CD4-positive, alpha-beta T cell treated with Interleukin-17A for 4 hours (primary cell): ENCODE measurements around the gene SUN3.
"Not testable (repeated sequence)": the region's sequence is repeated elsewhere in the genome, so short reads cannot be mapped to it uniquely, and the experiment has no call there.

Experiments
- DNase-seq: peaks from one replicate; pipeline ENCODE4 v3.0.0-alpha.2; 2020; ENCODE audit warnings: mixed read lengths

The SUN3 gene

DNA sequence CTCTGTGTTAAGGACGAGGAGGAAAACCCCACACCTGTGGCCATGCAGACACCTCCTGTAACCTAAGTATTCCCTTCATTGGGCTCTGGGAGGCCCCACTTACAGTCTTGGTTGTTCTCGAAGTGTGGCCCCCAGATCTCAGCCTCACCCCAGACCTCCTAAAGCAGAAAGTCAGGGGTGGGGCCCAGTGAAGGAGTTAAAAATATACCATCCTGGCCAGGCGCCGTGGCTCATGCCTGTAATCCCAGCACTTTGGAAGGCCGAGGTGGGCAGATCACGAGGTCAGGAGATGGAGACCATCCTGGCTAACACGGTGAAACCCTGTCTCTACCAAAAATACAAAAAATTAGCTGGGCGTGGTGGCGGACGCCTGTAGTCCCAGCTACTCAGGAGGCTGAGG, 86.3 kb downstream of the SUN3 start:
- DNase-seq = not testable (repeated sequence)

DNA sequence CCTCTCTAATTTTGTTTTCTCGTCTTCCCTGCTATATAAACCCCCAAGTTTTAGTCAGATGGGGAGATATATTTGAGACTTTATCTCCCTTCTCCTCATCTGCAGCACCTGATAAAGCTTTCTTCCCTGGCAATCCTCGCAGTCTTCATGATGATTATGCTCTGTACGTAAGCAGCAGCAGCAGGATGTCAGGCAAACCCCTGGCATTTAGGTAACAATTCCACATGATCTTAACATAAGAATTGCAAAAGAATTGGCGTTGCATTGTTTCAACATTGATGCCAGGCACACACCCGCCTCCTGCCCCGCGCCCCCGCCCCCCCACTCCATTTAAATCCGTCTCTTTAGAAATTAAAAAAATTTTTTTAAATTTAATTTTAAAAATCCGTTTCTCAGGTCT, 86.8 kb downstream of the SUN3 start:
- no peak for DNase-seq

DNA sequence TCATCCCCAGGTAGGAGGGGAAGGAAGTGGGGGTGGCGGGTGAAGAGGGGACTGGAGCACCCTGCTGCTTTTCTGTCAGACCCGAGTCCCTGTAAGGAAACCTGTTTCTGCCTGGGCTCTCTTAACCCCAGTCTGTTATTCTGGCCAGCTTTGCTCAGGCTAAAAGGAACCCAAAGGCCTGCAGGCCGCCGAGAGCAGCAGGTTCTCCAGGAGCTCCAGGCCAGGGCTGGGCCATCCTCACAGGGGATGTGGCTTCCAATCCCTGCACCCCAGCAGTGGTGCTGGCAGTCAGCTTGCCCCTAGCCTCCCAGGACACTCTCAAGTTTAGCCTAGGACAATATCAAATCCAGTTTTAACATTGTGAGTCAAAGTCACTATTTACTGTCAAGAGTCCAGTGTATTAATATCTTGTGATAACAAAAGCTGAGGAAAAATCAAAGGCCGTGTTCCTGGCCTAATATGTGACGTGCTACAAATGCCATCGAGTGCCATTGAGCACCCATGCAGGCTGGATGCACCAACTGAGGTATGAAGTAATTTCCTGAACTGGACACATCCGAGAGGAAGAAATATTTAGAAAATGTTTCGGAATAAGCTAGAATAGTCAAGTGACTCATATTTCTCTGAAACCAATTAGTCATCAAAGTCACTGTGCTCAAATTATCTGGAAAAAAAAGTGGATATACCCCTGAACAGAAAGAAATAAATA, 87.6 kb downstream of the SUN3 start:
- DNase-seq = no peak

DNA sequence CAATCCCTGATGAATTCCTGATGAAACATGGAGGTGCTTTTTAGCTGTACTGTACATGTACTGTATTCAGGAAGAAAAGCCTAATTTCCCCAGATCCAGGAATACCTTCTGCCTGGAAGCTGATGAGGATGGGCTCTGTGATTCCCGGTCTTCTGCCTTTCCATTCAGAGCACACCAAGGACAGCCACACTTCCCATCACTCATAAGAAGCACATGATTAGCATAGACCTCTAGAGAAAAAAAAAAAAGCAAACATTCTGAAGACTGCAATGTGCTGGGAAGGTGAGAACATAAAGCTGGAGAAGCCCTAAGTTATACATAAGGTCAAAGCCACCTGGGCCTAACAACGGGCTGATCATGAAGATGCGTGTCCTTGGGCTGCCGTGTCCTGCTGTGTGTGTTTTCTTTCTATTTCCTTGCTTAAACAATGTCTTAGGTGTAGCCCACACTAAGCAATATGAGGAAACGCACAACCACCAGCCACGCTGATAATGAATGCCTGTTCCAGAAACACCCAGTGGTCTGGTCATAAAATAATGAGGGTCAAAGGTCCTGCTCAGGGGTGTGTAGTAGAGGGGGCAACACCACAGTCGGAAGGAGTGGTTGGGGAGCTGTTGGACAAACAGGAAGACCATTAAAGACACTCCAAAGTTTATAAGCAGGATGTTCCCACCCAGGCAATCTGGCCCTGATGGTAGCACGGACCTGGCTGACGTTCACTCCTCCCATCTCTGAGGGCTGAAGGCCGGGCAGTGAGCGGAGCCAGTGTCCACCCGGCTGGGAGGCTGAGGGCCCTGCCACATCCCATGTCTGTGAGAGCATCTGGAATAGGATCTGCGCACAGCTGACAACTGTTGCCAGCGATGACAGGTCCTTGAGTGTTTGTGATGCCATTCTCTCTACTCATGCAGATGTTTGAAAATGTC, 88.6 kb downstream of the SUN3 start:
- DNase-seq = no peak

DNA sequence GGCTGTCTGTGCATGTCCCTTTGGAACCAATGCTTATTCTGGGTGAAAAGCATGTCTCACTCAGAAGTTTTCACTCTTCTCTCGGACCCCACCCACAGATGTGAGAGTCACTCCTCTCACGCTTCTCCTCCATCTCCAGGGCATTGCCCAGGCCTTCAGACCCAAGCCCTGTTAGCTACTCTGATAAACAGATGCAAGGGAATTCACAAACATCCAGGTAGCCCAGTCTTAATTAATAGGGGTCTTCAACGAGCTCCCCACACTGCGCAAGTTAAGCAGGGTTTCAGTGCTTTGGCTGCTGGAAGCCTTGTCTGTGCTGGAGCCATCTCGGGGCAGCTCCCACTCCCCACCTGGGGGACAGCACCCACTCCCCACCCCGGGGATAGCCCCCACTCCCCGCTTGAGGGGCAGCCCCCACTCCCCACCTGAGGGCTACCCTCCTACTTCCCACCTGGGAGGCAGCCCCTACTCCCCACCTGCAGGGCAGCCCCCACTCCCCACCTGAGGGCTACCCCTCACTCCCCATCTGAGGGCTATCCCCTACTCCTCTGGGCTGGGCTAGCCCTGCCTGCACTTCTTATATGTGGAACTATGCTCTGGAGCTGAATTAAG, 89.4 kb downstream of the SUN3 start:
- no peak for DNase-seq

DNA sequence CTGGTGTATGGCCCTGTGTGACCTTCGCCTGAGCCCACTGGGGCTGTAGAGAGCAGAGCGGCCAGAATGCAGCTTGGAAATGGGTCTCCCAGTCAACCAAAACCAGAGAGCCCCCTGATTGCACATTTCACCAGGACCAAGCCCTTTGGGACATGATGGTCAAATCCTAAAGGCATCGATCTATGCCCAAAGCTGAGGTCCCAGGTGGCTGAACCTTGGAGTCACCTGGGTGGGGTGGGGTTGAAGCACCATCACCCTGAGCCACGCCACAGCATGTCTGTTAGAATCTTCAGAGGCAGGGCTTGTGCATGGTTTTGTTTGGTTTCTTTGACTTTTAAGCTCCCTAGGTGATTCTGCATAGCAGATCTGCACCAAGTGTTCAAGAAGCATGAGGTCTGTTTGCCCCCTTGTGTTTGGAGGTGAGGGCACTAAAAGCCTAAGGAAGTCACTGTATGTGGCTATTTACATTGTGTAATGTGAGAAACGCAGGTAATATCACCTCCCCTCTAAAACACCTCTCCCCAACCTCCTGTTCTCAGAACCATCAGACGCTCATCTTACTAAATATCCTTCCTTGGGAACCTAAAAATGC, 90.2 kb downstream of the SUN3 start:
- DNase-seq = no peak

DNA sequence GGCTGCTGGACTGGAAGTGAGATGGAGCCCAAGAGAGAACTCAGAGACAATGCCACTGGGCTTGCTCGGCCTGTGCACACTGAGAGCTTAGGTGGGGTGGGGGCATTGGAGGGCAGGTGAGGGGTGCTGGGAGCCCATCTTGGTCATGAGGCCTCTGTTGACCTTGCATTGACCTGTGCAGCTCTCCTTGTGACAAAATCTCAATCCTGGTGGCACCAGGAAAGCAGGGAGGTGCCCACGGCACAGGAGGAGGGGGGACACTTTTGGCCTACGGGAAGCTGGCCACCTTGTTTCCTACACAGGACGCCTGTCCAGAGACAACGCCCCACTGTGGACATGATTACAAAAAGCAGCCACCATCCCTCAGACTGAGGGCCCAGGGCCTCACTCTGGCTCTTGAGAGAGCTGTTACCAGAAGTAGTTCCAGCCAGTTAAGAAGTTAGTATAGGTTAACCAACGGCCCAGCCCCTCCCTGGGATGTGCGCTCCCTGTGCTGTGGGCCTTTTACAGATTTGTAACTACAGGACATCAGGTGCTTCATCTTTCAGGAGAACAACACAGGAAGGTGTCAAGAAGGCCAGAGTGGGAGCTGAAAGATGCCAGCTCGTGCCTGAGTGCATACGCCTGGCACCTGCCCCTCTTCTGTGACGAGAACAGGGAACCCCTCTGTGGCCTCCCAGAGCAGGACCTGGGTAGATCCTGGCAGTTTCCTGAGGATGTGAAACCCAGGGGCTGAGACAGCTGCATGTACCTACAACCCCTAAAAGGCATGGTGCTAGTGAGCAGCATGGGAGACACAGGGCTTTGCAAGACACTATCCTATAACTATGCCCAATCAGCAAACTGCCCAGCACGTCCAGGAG, 91.0 kb downstream of the SUN3 start:
- DNase-seq = no peak
